ENCODE measurements around the gene TESK1.

The TESK1 gene

DNA sequence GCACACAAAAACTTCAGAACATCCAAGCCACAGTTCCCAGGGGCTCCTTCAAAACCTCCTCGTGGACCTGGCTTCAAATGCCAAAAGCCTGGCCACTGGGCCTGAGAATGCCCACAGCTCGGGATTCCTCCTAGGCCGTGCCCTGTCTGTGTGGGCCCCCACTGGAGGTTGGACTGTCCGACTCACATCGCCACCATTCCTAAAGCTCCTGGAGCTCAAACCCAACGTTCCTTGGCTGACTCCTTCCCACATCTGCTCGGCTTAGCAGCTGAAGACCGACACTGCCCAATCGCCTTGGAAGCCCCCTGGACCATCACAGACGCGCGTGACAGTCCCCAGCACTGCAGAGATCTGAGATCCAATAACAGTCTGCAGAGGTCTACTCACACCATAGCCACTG, 38.0 kb downstream of the TESK1 start:
- TF ChIP-seq, protein P1, sequence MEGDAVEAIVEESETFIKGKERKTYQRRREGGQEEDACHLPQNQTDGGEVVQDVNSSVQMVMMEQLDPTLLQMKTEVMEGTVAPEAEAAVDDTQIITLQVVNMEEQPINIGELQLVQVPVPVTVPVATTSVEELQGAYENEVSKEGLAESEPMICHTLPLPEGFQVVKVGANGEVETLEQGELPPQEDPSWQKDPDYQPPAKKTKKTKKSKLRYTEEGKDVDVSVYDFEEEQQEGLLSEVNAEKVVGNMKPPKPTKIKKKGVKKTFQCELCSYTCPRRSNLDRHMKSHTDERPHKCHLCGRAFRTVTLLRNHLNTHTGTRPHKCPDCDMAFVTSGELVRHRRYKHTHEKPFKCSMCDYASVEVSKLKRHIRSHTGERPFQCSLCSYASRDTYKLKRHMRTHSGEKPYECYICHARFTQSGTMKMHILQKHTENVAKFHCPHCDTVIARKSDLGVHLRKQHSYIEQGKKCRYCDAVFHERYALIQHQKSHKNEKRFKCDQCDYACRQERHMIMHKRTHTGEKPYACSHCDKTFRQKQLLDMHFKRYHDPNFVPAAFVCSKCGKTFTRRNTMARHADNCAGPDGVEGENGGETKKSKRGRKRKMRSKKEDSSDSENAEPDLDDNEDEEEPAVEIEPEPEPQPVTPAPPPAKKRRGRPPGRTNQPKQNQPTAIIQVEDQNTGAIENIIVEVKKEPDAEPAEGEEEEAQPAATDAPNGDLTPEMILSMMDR (IDR thresholded peaks at IDR 0.05; ENCODE audit: low read depth, low read length), result no peak
- TF ChIP-seq POLR2A (IDR thresholded peaks at IDR 0.05; ENCODE audit: extremely low read depth, insufficient read length) (no peak), MYC (IDR thresholded peaks at IDR 0.05; ENCODE audit: low read depth, low read length) (no peak)
- TF ChIP-seq, protein P2, sequence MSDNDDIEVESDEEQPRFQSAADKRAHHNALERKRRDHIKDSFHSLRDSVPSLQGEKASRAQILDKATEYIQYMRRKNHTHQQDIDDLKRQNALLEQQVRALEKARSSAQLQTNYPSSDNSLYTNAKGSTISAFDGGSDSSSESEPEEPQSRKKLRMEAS (IDR thresholded peaks at IDR 0.05; ENCODE audit: low read depth, low read length), result no peak
- H3K4me3 ChIP-seq (ENCODE audit: low read depth, low read length), result no peak overlapping the region
- no peak for DNase-seq (ENCODE audit: low read depth)

DNA sequence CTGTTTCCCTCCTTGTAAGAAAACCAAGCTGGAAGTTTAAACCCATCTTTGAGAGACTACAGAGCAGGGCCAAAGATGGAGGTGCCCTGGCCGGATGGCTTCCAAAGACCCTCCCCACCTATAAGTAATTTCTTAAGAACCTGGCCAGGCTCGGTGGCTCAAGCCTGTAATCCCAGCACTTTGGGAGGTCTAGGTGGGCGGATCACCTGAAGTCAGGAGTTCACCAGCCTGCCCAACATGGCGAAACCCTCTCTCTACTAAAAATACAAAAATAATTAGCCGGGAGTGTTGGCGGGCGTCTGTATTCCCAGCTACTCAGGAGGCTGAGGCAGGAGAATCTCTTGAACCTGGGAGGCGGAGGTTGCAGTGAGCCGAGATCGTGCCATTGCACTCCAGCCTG, 40.7 kb downstream of the TESK1 start:
- peak; percentile 23 for DNase-seq (ENCODE audit: low read depth)
- H3K4me3 ChIP-seq (ENCODE audit: low read depth, low read length), result peak overlapping the region; percentile 79

DNA sequence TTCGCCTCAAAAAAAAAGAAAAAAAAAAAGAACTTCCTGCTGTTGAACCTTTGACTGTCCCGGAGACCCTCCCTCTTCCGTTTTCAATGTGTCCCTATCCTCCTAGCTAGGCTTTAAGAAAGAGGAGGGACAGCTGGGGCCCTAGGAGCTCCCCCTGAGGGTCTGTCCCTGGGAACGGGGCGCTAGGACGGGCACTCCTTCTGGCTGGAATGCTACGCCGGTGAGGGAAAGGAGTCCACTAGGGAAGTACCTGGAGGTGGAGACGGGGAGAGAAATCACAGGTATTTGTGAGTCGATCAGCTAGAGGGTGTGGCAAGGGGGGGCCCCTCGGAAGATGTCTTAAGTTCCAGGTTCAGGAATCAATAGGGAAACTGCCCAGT, 41.1 kb downstream of the TESK1 start:
- DNase-seq (ENCODE audit: low read depth), result peak; percentile 84
- H3K4me3 ChIP-seq (ENCODE audit: low read depth, low read length), result peak overlapping the region; percentile 79
- TF ChIP-seq, protein P1 (IDR thresholded peaks at IDR 0.05; ENCODE audit: low read depth, low read length), result no peak
- TF ChIP-seq MYC (IDR thresholded peaks at IDR 0.05; ENCODE audit: low read depth, low read length), result no peak
- TF ChIP-seq, protein P2 (IDR thresholded peaks at IDR 0.05; ENCODE audit: low read depth, low read length), result no peak
- TF ChIP-seq POLR2A (IDR thresholded peaks at IDR 0.05; ENCODE audit: extremely low read depth, insufficient read length), result no peak

DNA sequence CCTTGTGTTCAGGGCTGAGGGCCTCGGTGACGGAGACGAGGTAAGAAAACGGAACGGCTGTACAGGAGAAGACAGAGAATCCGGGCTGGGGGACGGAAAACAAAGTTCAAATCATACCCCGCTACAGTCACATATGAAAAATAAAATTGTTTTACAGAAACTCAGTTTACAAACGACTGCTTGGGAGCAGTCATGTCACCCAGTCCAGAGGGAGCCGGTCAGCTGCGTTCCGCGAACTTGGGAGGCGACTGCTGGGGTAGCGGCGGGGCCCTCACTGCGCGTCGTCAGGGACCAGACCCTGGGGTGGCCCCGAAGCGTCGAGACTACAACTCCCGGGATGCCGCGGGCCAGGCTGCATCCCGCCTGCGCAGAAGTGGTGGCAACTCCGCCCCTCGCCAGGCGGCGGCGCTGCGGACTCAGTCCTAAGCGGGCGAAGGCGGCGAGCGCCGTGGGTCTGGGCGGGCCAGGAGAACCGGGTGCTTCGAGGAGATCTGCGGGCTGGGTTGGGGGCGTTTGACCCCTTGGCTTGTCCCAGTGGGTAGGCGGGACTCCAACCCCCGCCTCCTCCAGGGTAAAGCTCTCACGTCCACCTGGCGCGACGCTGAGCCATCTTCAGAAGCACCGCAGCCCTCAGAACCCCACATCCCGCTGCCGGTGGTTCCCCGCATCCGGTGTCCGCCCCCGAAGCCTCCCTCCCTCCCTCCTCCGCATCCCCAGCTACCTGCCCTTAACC, 41.6 kb downstream of the TESK1 start:
- DNase-seq (ENCODE audit: low read depth), result peak; percentile 99
- H3K4me3 ChIP-seq (ENCODE audit: low read depth, low read length), result peak overlapping the region; percentile 79

DNA sequence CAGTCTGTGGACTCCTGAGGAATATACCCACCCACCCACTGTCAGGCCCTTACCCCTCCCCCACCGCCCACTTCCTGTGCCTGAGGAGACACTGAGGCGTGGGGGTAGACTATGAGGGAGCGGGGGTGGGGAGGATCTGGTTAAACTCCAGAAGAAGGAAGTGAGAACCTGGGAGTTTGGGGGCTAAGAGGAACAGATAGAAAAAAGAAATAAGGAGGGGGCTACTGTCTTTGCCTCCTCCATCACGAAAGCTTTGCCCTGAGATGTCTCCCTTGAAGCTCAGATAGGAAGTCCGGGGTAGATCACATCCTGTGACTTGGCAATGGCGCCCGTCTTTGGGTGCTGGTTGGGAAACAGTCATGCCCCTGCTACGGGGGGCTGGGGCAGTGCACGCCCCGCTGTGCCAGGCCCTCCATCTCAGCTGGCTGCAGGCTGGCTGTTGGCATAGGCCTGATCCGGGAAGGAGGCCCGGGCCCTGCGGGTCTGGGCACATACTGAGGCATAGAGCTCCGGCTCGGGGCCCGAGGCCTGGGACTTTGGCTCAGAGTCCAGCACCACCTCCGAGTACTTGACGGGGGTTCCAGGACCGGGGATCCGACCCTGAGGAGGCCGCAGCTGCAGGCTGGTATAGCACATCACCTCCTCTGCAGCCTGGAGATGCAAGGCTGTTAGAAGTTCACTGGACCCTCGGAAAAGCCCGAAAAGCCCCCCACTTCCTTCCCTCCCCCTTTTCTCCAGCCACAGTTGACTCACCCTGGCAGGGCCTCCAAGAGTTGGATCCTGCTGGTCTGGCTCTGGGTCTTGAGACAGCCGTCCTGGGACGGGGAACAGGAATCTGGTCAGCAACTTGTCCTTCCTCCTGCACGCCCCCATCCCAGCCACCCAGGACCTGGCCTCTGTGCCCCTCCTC, 44.6 kb downstream of the TESK1 start:
- H3K4me3 ChIP-seq (ENCODE audit: low read depth, low read length), result peak overlapping the region; percentile 17
- DNase-seq (ENCODE audit: low read depth), result peak; percentile 95

More for the DNA sequence above, 41.6 kb downstream of the TESK1 start:
- TF ChIP-seq, protein P1 (IDR thresholded peaks at IDR 0.05; ENCODE audit: low read depth, low read length), result peak; percentile 43
- TF ChIP-seq, protein P2 (IDR thresholded peaks at IDR 0.05; ENCODE audit: low read depth, low read length), result no peak
- TF ChIP-seq MYC (IDR thresholded peaks at IDR 0.05; ENCODE audit: low read depth, low read length) (no peak), POLR2A (IDR thresholded peaks at IDR 0.05; ENCODE audit: extremely low read depth, insufficient read length) (peak; percentile 45)

More for the DNA sequence above, 44.6 kb downstream of the TESK1 start:
- TF ChIP-seq, protein P1 (IDR thresholded peaks at IDR 0.05; ENCODE audit: low read depth, low read length), result no peak
- TF ChIP-seq, protein P2 (IDR thresholded peaks at IDR 0.05; ENCODE audit: low read depth, low read length), result 0 out of 2 replicates have a peak, but pooled peaks have one; percentile 15
- no peak for TF ChIP-seq POLR2A (IDR thresholded peaks at IDR 0.05; ENCODE audit: extremely low read depth, insufficient read length)
